Forelimb muscle (tissue), 1 donor: Measurements from ENCODE around the gene TBL3. TPM values are rescaled to one million over a fixed set of nuclear protein-coding genes. Genes with fewer than 3 reads are reported as not detected.

Experiments
- DNase-seq: peaks from one replicate; pipeline ENCODE4 v3.0.0-alpha.2; 2013; ENCODE audit warnings: low read depth
- polyA plus RNA-seq: library from polyadenylated mRNA; unstranded; fragments of 120-200 nt; gene quantifications from one replicate; pipeline ENCODE4 v1.2.1, GENCODE V29; 2013; ENCODE audit not compliant: insufficient read length

The TBL3 gene
- polyA plus RNA-seq, 1 donor, result 28.4 TPM

DNA sequence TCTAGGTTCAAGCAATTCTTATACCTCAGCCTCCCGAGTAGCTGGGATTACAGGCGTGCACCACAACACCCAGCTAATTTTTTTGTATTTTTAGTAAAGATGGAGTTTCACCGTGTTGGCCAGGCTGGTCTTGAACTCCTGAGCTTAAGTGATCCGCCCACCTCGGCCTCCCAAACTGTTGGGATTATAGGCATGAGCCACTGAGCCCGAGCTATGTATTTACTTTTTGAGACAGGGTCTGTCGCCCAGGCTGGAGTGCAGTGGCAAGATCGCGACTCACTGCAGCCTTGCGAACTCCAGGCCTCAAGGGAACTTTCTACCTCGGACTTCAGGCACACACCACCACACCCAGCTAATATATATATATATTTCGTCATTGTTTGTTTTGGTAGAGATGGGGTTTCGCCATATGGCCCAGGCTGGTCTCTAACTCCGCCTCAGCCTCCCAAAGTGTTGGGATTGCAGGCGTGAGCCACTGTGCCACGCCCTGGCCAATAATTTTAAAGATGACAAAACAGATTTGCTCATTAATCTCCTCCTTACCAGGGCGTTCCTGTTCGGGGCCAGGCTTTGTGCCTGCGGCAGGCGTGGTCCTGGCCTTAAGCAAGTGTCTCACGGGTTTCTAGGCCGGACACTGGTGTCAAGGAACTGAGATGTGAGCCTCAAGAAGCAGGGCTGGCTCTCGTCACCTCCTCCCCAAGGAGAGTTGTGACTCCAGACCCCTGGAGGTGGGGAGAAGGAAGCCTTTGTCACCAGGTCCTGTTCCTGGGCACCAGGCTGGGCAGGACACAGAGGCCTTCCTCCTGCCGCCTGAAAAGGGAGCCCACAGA lies 43.5 kb downstream of the TBL3 start:
- no peak for DNase-seq

DNA sequence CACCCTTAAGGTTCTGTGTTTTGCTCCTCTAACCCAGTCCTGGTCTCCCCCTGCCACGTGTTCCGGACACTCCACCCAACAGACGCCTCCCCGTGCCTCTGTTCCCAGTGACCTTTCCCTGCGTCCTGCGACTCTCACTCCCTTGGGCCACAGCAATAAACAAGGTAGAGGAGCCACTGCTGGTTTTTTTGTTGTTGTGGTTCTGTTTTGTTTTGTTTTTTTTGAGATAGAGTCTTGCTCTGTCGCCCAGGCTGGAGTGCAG lies 44.0 kb downstream of the TBL3 start:
- no peak for DNase-seq

DNA sequence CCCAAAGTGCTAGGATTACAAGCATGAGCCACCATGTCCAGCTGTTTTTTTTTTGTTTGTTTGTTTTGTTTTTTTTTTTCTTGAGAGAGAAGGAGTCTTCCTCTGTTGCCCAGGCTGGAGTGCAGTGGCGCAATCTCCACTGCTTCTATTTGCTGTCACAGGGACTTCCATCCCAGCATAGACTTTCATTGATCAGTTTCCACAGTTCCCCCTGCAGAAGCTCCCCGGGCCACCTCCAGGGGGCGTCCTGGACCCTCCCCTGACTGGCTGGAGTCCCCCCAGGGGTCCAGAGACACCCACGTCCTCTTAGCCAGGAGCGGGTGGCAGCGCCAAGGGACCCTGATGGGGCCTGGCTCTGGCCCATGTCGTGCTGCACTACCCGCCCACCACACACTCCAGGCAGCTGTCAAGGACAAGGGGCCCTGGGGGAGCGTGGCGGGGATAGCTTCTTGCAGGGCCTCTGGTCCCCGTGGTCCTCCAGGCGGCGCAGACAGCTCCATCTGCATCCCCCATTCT lies 44.6 kb downstream of the TBL3 start:
- no peak for DNase-seq

DNA sequence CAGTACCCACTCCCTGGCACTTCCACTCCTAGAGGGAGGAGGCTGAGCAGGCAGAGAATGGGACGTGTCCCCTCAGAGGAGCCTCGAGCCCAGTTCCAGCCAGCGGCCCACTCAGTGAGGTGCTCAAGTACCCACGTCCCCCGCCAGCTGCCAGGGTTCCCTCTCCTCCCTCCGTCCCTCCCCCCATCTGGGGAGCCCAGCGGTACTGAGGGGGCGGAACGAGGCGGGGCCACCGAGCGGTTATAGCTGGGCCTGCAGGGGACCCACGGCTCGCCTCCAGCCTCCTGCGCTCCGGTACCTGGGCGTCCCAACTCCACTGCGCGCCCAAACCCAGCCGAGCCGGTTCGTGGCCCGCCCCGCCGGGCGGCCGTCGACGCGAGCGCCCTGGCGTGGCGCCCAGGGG lies 47.7 kb downstream of the TBL3 start, which contains the start of gene NPW:
Gene NPW (plus strand): TSS at position 268 of the 403 bp plus-strand sequence.
- no peak for DNase-seq

DNA sequence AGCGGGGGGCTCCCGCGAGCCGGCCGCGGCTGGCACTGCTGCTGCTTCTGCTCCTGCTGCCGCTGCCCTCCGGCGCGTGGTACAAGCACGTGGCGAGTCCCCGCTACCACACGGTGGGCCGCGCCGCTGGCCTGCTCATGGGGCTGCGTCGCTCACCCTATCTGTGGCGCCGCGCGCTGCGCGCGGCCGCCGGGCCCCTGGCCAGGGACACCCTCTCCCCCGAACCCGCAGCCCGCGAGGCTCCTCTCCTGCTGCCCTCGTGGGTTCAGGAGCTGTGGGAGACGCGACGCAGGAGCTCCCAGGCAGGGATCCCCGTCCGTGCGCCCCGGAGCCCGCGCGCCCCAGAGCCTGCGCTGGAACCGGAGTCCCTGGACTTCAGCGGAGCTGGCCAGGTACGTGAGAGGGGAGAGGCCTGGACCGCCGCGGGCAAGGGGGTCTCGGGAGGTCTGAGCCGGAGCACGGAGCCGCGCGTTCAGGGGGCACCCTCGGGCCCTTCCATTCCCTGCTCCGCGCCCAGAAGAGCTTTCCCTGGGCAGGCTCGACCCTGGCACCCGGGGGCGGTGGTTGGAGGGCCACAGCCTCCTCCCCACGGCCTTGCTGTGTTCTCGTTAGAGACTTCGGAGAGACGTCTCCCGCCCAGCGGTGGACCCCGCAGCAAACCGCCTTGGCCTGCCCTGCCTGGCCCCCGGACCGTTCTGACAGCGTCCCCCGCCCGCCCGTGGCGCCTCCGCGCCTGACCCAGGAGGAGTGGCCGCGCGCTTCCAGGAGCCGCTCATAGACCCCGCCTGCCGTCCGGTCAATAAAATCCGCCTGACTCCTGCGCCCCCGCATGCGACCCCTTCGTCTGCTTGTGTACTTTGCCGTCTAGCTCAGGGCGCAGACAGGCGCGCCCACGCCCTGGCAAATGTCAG lies 48.3 kb downstream of the TBL3 start:
- no peak for DNase-seq

DNA sequence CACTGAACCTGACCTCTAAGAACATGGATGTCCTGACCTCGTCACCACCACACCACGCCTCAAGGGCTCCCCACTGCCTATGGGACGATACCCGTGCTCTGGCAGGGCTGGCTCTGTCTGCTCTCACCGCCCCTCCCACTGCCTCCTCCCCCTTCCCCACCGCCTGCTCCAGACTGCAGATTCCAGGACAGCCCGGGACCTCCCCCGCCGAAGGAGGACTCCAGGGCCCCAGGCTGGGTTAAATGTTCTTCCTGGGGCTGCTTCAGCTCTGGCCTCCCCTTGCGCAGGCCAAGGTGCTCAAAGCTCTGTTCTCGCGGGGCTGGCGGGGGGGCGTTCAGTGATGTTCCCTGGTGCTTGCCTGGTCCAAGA lies 50.9 kb downstream of the TBL3 start:
- DNase-seq, result no peak

DNA sequence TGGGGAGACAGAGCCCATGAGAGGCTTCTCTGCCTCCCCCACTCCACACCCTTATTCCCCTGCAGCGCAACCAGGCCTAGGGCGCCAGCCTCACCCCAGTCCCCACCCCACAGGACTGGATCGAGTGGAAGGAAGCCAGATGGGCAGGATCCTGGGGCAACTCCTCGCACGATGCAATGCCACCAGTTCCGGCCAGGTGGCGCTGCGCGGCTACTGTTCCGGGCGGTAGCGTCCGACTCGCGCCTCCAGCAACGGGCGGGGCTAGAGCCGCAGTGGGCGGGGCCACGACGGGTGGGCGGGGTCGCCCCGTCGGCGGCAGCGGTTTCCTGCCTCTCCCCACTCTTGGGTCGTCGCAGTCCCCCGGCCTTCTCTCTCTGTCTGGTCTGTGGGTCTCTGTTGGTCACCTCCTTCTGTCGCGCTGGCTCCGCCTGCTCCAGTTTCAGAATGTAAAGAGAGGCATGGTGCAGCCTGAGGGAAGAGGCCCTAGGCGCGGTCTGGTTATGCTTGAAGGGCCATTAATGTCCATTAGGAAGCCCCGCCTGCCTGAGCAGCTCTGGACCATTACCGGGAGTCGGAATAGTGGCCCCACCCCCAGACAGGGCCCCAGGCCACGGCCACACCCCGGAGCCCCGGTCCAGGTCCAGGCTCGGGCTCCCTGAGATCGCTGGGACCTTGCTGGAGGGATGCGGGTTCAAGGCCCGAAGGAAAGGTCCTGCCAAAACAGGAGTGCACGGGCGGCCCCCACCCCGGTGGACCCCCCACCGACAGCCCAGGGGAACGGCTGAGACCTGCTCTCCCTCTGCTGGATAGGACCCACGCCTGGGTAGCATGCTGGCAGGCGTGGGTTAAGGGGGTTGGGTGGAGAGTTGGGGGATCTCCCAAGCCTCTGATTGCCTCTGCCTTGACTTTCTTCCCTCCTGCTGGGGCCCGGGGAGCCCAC lies 51.5 kb downstream of the TBL3 start:
- no peak for DNase-seq

DNA sequence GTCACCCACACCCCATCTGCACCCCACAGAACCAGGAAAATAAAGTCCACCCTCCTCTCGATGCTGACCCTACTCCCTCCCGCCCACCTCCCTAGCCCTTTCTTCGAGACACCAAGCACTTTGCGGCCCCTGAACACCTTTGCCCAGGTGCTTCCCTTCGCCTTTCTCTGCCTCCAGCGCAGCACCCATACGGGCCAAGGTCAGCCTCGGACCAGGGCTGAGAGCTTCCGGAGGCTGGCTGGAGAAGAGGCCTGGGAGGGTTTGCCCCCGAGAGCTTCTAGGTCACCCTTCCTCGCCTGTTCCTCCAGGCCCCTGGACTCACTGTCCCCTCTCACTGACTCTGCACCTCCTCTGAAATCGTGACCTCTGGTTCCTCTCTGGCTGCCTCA lies 52.2 kb downstream of the TBL3 start:
- DNase-seq, result no peak

DNA sequence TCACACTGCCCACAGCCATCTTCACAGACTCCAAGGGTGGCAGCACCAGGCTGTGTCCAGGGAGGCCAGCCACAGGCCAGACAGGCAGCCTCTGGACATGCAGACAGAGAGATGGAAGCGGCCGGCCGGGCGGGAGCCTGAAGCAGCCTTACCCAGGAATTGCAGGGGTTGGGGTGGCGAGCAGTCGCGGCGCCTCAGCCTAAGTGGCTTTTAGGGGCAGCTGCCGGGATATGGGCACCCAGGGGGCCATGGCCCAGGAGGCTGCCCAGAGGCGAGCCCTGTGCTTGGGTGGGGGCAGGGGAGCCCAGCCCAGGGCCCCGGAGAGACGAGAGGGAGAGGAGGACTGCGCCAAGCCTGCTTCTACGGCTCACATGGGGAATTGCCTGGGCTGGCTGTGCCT lies 53.4 kb downstream of the TBL3 start:
- no peak for DNase-seq

DNA sequence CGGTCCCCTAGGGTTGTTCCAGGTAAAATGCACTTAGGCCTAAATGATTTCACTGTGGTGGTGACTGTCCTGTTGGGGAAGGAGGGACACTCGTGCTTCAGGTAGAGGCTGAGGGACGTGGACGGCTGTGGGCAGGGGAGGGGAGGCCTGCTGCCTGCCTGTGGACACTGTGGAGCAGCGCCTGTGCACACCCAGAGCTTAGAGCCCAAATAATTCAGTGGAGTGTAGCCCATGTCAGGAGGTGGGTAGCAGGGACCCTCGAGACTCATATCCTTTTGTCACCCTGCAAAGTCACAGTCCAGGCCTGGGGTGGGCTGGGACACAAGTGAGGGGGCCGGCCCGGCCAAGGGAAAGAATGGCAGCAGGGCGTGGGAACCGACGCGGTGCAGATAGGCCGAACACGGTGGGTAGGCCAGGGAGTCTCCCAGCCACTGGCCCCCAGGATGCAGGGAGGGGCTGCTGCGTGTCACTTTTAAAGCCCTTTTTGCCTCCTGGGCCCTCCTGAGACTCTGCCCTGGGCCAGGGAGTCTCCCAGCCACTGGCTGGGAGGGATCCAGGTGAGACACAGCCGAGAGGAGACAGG lies 54.1 kb downstream of the TBL3 start:
- DNase-seq, result no peak

DNA sequence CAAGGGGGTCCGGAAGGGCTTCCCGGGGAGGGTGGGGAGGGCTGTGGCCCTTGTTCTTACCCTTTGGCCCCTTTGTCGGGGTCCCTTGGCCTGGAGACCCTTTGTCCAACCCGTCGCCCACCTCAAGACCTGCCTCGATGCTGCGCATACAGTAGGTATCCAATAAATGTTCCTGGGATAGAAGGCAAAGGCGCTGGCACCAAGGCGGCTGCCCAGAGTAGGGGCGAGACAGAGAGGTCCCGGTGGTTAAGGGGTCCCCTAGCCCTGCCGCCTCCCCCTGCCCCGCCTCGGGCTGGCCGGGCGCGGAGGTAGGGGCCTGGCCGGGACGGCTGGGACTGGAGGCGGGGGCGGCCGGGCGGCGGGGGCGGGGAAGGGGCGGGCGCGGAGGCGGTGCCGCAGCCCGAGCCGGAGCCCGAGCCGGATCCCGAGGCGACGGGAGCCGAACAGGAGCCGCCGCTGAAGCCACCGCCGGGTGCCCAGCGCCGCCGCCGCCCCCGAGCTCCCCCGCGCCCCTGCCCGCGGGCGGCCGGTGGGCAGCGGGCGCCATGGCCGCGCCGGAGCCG lies 54.7 kb downstream of the TBL3 start, which contains the start of gene NHERF2:
Gene NHERF2 (plus strand): TSS at position 442 of the 563 bp plus-strand sequence. CDS start 104 bp downstream, at position 546.
- DNase-seq, result no peak

DNA sequence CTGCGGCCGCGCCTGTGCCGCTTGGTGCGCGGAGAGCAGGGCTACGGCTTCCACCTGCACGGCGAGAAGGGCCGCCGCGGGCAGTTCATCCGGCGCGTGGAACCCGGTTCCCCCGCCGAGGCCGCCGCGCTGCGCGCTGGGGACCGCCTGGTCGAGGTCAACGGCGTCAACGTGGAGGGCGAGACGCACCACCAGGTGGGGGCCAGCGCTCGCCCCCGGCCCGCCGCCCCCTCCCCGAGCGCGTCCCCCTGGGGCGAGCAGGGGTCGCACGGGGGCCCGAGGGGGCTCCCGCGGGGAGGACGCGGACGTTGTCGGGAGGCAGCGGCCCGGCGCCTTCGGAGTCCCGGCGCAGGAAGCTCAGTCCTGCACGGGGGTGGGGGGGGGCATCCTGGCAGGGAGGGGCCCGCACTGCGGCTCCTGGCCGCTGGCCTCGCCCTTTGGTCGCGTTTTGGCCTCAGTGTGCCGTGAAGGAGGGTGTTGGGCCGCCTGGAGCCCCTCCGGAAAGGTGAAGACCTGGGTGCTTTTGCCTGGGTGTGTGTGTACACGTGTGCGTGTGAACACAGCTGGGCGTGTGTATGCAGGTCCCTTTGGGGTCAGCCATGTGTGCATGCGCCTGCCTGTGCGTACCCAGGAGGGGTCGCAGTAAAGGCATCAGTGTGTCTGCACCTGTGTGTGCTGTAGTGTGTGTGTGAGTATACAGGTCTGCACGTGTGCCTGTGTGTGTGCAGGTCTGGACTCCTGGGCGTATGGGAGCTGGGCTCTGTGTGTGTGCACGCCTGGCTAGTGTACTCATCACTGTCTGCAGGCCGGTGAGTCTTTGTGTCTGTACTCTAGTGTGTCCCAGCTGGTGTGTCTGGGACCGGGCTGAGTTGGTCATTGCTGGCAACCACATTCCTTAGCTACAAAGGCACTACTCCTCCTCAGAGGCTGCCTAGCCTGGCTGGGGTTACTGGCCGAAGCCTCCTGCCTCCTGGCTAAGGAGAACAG lies 55.5 kb downstream of the TBL3 start:
- DNase-seq, result no peak

DNA sequence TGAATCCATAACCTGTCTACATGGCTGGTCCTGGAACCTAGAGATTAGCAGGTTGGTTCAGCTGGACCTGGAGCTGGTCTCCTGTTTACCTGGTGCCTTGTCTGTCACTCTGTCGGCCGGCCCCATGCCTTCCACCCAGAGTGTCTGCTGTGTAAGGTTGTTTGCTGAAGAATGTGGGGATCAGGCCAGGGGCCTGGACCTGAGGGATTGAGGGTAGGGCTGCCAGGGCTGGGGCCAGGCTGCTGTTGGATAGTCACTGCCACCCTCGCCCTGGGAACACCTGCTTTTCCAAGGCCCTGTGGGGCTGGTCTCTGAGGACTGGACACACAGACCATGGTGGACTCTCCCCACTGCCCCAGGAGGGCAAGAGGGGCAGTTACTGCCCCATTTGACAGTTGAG lies 56.3 kb downstream of the TBL3 start:
- DNase-seq, result no peak

DNA sequence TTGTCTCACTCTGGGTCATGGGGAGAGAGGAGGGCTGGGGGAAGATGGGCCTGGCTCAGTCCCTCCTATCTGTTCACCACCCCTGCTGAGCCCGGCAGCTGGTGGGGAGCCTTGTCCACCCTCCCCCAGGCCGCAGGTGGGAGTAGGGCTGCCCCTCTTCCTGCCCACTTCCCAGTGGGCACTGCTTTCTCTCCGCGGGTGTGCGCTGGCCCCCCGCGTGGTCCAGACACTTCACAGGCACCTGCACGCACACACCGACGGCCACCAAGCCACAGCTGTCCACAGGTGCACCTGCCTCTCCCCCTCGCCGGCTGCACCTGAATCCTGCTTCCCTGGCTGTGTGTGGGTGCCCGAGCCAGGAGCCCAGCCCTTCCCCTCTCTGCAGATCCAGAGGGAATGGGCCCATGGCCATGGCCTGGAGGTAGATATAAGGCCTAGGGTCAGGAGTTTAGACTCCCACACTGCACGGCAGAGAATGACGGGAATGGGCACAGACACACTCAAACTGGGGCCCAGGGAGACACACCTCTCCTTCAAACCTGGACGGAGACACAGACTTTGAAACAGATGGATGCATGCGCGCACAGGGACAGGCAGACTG lies 56.9 kb downstream of the TBL3 start:
- DNase-seq, result no peak

DNA sequence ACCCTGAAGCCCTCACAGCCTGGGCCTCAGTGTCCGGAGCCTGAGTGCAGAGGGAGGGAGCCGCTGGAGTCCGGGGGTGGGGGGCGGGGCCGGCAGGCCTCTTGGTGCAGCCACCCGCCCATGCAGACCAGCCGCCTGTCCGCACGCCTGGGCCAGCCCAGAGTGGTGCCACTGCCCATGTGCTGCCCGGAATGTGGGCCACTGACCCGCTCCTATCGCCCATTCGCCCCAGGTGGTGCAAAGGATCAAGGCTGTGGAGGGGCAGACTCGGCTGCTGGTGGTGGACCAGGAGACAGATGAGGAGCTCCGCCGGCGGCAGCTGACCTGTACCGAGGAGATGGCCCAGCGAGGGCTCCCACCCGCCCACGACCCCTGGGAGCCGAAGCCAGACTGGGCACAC lies 57.5 kb downstream of the TBL3 start:
- no peak for DNase-seq

DNA sequence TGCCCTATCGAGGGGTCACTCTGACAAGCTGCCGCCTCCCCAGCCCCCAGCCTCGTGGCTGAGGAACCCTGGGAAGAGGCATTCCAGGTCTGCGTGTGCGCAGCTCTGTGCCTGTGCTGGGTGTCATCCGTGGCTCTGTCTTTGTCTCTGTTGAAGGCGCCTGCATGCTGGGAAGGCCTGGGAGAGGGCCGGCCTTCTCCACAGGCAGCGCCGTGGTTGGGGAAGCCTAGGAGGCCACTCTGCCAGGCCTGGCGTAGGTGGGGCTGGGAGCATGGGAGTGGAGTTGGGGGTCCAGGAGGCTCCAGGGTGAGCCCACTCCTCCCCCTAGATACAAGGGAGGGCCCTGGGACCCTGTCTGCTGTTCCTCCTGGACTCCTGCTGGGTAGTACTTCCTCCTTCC lies 58.2 kb downstream of the TBL3 start:
- DNase-seq, result no peak

DNA sequence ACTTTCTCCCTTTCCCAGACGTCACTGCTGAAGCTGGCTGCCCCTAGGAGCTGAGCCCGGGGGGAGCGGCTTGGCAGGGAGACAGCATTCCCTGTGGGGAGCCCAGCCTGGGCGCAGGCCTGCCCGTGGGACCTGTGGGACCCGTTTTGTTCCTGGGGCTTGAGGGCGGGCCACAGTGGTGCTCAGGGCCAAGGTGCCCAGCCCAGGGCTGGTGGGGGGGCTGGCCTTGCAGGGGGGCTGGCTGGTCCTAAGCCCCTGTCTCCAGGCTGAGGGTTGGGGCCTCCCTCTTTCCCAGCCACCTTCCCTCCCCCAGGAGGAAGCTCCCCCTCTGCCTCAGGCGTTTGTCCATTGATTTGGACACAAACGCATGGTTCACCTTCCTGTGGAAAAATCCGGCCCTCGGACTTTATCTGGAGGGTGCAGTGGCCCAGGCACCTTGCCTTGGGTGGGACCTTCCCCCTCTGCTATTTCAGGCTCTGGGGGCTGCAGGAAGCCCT lies 59.3 kb downstream of the TBL3 start:
- no peak for DNase-seq
